ENCODE results near the gene MTUS2. TPM values are rescaled to one million over a fixed set of nuclear protein-coding genes. Genes with fewer than 3 reads are reported as not detected.

MTUS2 gene
- polyA plus RNA-seq, 2 of the 4 experiments (the other 2 are of a cell fraction) = not detected

DNA sequence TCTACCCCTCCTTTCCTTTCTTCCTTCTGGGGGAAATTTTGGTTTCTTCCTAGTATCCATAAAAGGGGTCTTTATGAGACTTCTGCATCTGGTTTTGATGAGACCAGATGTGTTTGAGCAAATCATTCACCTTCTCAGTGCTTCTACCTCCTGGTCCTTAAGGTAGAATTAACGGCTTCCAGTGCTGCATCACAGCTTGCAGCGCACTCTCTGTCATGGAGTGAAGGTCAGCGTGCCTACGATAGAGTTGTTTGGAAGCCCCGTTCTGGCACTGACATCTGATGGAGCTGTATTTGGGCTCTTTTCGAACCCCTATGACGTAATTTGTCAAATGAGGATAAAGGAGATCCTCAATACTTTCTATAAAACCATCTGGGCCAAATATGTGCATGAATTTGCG is 164.2 kb downstream of the MTUS2 start:
- POLR2A ChIA-PET = no interaction called here
- FAIRE-seq (no peak), ATAC-seq (no peak), DNase-seq (ENCODE audit: low read depth in 1 of 2, low spot score in 1 of 2) (no peak)
- no peak overlapping the region for H3K27ac ChIP-seq
- CTCF ChIA-PET = no interaction called here
- WGBS (ENCODE audit: missing lambda C conversion rate) = 10% methylated on average over 8 of the region's 8 CpGs
- H3K9me3 ChIP-seq = no peaks in the 10 kb centered on the region
- H3K4me3 ChIP-seq = no peak overlapping the region
- no peaks in the 10 kb centered on the region for H3K4me1 ChIP-seq
- H3K4me2 ChIP-seq = no peak overlapping the region
- TF ChIP-seq ZNF302 (CRISPR knock-in tag; IDR thresholded peaks at IDR 0.05) (no peak), HDAC2 (IDR thresholded peaks at IDR 0.05) (no peak), POLR2AphosphoS2 (conservative IDR thresholded peaks at IDR 0.05; ENCODE audit: low read length) (no peak), JUN (IDR thresholded peaks at IDR 0.05) (no peak), NFE2L2 (conservative IDR thresholded peaks at IDR 0.05; ENCODE audit: low read length) (no peak), KDM1A (IDR thresholded peaks at IDR 0.05; ENCODE audit: low read depth) (no peak), SREBF2 (IDR thresholded peaks at IDR 0.05) (no peak), KDM5A (IDR thresholded peaks at IDR 0.05) (no peak), ESRRA (IDR thresholded peaks at IDR 0.05; ENCODE audit: borderline replicate concordance, low read length) (no peak), MAFK (IDR thresholded peaks at IDR 0.05; ENCODE audit: partially characterized antibody) (no peak), JUNB (IDR thresholded peaks at IDR 0.05) (no peak), CHD2 (IDR thresholded peaks at IDR 0.05; ENCODE audit: low read length, partially characterized antibody) (no peak), CBX2 (IDR thresholded peaks at IDR 0.05; ENCODE audit: borderline replicate concordance, low read depth) (no peak), NR3C1 (IDR thresholded peaks at IDR 0.05) (no peak), CHD4 (IDR thresholded peaks at IDR 0.05; ENCODE audit: borderline replicate concordance) (no peak), ZSCAN20 (CRISPR knock-in tag; IDR thresholded peaks at IDR 0.05) (no peak)
- TF ChIP-seq, protein P1, sequence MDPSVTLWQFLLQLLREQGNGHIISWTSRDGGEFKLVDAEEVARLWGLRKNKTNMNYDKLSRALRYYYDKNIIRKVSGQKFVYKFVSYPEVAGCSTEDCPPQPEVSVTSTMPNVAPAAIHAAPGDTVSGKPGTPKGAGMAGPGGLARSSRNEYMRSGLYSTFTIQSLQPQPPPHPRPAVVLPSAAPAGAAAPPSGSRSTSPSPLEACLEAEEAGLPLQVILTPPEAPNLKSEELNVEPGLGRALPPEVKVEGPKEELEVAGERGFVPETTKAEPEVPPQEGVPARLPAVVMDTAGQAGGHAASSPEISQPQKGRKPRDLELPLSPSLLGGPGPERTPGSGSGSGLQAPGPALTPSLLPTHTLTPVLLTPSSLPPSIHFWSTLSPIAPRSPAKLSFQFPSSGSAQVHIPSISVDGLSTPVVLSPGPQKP (IDR thresholded peaks at IDR 0.05; ENCODE audit: low read depth, low read length) = no peak

DNA sequence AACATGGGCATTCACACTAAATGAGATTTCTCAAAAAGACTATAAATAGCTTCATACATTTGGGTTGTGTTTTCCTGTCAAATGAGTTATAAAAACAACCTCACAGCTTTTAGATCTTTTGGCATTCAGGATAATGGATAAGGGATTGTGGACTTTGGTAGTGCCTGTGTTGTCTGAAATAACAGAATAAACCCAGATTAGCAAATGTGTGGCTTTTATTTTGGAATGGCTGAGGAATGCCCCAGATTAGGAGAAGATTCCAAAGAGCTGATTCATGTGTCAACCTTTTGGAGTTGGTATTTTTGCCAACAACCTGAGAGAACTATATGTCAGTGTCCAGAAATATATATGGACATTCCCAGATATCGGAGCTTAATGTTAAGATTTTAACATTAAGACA is 164.7 kb downstream of the MTUS2 start:
- CTCF ChIA-PET = interaction anchor here (1.1 kb wide), 1 partner anchor 13 kb away, joined by 4 read pairs; no protein-coding TSS in a partner anchor
- FAIRE-seq = no peak
- no peak overlapping the region for H3K4me2 ChIP-seq
- no peak for TF ChIP-seq RCOR1 (IDR thresholded peaks at IDR 0.05; ENCODE audit: low read depth, low read length)
- TF ChIP-seq KDM5A (IDR thresholded peaks at IDR 0.05) = no peak
- TF ChIP-seq SREBF2 (IDR thresholded peaks at IDR 0.05) = no peak
- TF ChIP-seq, protein P2, sequence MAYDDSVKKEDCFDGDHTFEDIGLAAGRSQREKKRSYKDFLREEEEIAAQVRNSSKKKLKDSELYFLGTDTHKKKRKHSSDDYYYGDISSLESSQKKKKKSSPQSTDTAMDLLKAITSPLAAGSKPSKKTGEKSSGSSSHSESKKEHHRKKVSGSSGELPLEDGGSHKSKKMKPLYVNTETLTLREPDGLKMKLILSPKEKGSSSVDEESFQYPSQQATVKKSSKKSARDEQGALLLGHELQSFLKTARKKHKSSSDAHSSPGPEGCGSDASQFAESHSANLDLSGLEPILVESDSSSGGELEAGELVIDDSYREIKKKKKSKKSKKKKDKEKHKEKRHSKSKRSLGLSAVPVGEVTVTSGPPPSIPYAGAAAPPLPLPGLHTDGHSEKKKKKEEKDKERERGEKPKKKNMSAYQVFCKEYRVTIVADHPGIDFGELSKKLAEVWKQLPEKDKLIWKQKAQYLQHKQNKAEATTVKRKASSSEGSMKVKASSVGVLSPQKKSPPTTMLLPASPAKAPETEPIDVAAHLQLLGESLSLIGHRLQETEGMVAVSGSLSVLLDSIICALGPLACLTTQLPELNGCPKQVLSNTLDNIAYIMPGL (CRISPR knock-in tag; IDR thresholded peaks at IDR 0.05; ENCODE audit: borderline replicate concordance) = no peak
- TF ChIP-seq HDAC2 (IDR thresholded peaks at IDR 0.05) = no peak
- no peak for TF ChIP-seq HOXB13 (CRISPR knock-in tag; IDR thresholded peaks at IDR 0.05; ENCODE audit: low read depth)
- no peak for TF ChIP-seq RAD21 (conservative IDR thresholded peaks at IDR 0.05 in 1 of 2, IDR thresholded peaks at IDR 0.05 in 1 of 2)
- TF ChIP-seq HOXA7 (CRISPR knock-in tag; IDR thresholded peaks at IDR 0.05) = no peak
- no peak for TF ChIP-seq ZC3H11A (IDR thresholded peaks at IDR 0.05)
- TF ChIP-seq, protein P3, sequence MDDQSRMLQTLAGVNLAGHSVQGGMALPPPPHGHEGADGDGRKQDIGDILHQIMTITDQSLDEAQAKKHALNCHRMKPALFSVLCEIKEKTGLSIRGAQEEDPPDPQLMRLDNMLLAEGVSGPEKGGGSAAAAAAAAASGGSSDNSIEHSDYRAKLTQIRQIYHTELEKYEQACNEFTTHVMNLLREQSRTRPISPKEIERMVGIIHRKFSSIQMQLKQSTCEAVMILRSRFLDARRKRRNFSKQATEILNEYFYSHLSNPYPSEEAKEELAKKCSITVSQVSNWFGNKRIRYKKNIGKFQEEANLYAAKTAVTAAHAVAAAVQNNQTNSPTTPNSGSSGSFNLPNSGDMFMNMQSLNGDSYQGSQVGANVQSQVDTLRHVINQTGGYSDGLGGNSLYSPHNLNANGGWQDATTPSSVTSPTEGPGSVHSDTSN (IDR thresholded peaks at IDR 0.05) = no peak
- no peak for TF ChIP-seq MAZ (IDR thresholded peaks at IDR 0.05; ENCODE audit: borderline replicate concordance, low read depth, low read length)
- TF ChIP-seq ZNF302 (CRISPR knock-in tag; IDR thresholded peaks at IDR 0.05) = no peak
- TF ChIP-seq HEYL (CRISPR knock-in tag; IDR thresholded peaks at IDR 0.05) = no peak
- TF ChIP-seq GATA3 (IDR thresholded peaks at IDR 0.05; ENCODE audit: borderline replicate concordance) = no peak
- no peak for TF ChIP-seq CEBPB (IDR thresholded peaks at IDR 0.05)
- TF ChIP-seq EHF (CRISPR knock-in tag; IDR thresholded peaks at IDR 0.05) = no peak
- no peak for TF ChIP-seq BHLHE40 (IDR thresholded peaks at IDR 0.05; ENCODE audit: low read depth, low read length)
- no peak for TF ChIP-seq FOSL2 (IDR thresholded peaks at IDR 0.05)
- TF ChIP-seq FOSL2 (CRISPR knock-in tag; IDR thresholded peaks at IDR 0.05) = no peak
- TF ChIP-seq, protein P4, sequence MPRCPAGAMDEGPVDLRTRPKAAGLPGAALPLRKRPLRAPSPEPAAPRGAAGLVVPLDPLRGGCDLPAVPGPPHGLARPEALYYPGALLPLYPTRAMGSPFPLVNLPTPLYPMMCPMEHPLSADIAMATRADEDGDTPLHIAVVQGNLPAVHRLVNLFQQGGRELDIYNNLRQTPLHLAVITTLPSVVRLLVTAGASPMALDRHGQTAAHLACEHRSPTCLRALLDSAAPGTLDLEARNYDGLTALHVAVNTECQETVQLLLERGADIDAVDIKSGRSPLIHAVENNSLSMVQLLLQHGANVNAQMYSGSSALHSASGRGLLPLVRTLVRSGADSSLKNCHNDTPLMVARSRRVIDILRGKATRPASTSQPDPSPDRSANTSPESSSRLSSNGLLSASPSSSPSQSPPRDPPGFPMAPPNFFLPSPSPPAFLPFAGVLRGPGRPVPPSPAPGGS (IDR thresholded peaks at IDR 0.05) = no peak
- POLR2A ChIA-PET = no interaction called here
- H3K9me3 ChIP-seq = no peaks in the 10 kb centered on the region
- no peak overlapping the region for H3K4me3 ChIP-seq
- WGBS (ENCODE audit: missing lambda C conversion rate) = 0% methylated on average over 1 of the region's 1 CpG
- no peak for ATAC-seq
- no peaks in the 10 kb centered on the region for H3K4me1 ChIP-seq
- DNase-seq (ENCODE audit: low read depth in 1 of 2, low spot score in 1 of 2) = no peak
- H3K27ac ChIP-seq = no peak overlapping the region
